HL-60/S4 treated with retinoic acid at 250 ng/mL for 4 days and 3 days (cell line): ENCODE data around the gene STRBP.

Source experiments
- in situ Hi-C: fragments of 300-500 bp; cut with MboI; formaldehyde crosslinking; loops from 2 replicates; pipeline ENCODE4 v1.7.0; 2022; ENCODE audit warnings: low sequenced_read_pairs

STRBP gene

DNA sequence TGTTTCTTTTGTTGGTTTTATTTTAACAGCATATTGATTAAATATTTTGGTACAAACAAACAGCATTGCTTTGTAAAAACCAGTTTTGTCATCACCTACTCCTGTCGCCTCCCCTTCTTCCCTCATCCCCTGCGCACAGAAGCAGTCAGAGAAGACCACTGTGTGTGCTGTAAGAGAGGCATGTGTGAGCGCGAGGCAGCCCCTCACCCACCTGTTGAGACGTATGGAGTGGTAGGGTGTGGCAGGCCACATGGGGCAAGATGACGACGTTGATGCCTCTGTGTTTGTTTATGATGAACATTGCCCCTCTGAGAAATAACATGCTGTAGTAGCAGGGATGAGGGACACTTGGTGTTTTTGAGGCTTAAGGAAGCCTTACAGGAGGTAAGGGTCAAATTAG, 163.6 kb downstream of the STRBP start:
- in situ Hi-C loops: no loop called here

DNA sequence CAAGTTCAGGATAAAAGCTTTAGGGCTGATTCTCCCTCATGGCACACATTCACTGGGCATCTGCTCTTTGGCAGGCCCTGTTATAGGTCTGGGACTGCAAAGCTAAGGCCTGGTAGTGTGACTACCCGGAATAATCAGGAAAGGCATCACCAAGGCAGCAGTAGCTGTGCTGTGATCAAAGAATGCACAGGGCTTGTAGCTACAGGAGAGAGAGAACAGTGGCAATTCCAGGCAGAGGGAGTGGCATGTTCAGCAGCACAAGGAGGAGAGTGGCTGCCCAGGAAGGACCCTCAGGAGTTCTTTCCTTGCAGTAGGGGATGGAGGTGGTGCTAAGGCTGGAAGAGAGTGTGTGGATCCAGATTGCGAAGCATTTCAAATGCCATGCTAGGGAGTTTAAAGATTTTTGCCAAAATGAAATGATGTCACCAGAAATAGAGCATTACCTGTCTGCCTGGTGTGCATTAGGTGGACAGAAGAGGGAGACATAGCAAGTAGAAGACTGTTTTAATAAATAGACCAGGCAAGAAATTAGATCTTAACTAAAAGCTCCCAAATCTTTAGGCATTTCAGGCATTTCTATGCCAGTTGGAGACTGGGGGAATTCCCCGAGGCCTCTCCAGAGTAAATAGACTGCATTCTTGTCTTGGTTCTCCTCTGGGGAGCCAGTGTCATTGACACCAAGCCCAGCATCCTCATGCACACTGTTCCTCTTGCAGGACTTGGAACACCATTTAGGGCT, 165.8 kb downstream of the STRBP start:
- in situ Hi-C loops: no loop called here

GRCh38 chr9:123099548-123099947, 168.8 kb downstream of the STRBP start:
- in situ Hi-C loops: no loop called here

- in situ Hi-C loops: no loop called here
Observed at GRCh38 chr9:123099042-123099441, 169.3 kb downstream of the STRBP start.

- in situ Hi-C loops: no loop called here
Observed at GRCh38 chr9:123098096-123098459, 170.3 kb downstream of the STRBP start.

GRCh38 chr9:123097430-123098095, 170.8 kb downstream of the STRBP start:
- in situ Hi-C loops: no loop called here

- in situ Hi-C loops: no loop called here
Observed at GRCh38 chr9:123096987-123097386, 171.4 kb downstream of the STRBP start.

DNA sequence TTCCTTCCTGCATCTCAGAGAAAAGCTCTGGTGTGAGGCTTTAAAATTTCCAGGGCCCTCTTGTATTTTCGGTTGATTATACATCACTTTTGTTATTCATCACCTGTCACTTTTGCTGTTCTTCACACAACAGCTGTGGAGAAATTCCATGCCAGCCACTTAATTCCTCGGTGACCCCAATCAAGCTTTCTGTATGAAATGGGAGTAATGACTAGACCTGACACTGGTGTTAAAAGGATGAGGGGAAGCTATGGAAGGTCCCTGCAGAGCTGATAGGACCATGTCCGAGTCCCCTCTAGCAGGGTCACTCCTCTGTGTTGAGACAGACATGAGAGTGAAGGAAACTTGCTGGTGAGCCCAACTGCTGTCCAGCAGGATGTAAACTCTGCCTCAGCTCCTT, 175.2 kb downstream of the STRBP start:
- in situ Hi-C loops: no loop called here

GRCh38 chr9:123091459-123091858, 176.9 kb downstream of the STRBP start:
- in situ Hi-C loops: no loop called here

DNA sequence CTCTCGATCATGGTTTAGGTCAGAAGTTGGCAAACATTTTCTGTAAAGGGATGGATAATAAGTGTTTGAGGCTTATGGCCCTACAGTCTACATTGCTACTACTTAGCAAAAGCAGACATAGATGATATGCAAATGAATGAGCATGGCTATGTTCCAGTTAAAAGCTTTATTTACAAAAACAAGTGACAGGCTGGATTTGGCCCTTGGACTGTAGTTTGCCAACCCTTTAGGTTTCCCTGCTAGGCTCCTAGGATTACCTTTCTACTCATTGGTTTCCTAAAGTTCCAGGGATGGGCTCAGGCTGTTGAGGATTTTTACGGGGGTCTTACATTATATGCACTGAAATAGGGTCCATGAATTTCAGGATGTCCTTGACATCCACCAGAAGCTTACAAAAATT, 177.4 kb downstream of the STRBP start:
- in situ Hi-C loops: no loop called here

GRCh38 chr9:123090198-123090896, 178.0 kb downstream of the STRBP start:
- in situ Hi-C loops: no loop called here

DNA sequence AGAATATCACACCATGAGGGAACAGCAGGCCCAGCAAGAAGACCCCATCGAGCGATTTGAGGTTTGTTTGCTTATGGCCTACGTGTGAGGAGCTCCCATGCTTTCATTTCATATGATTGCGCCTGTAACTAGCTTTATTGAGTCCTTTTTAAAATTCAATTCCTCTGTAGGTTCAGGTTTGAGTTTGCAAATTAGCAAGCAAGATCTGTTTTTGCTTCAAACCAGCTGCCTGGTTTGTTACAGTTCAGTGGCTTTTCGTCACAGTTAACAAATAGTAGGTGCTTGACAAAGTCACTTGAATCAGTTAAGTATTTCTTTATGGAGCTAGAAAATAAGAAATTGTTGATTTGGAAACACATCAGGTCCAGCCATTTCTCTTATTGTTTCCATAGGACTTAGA, 178.6 kb downstream of the STRBP start:
- in situ Hi-C loops: loop anchor here (10.0 kb wide), 1 partner anchor 255 kb away; no protein-coding TSS in a partner anchor

- in situ Hi-C loops: loop anchor here (10.0 kb wide), 1 partner anchor 256 kb away; no protein-coding TSS in a partner anchor
Observed at GRCh38 chr9:123089040-123089439, 179.3 kb downstream of the STRBP start.

- in situ Hi-C loops: loop anchor here (10.0 kb wide), 1 partner anchor 257 kb away; no protein-coding TSS in a partner anchor
Observed at GRCh38 chr9:123087359-123087888, 181.0 kb downstream of the STRBP start.

DNA sequence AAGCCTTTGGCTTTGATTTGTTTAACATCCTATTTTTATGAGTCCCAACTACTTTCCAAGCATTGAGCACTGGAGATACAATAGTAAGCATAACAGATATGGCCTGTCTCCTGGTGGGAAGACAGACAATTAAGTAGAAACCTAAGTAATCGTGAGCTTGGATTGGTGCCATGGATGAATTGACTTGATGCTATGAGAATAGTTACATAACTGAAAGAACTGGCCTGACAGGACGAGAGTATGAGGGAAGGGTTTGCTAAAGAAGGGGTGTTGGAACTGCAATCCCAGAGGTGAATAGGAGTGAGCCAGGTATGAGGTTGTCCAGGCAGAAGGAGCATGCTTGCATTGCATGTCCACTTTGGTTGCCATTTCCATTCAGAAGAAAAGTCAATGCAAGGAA, 182.5 kb downstream of the STRBP start:
- in situ Hi-C loops: loop anchor here (10.0 kb wide), 1 partner anchor 259 kb away; no protein-coding TSS in a partner anchor

- in situ Hi-C loops: loop anchor here (10.0 kb wide), 1 partner anchor 261 kb away; no protein-coding TSS in a partner anchor
Observed at GRCh38 chr9:123084256-123084655, 184.1 kb downstream of the STRBP start.

- in situ Hi-C loops: loop anchor here (10.0 kb wide), 1 partner anchor 261 kb away; no protein-coding TSS in a partner anchor
Observed at GRCh38 chr9:123083680-123084079, 184.7 kb downstream of the STRBP start.

DNA sequence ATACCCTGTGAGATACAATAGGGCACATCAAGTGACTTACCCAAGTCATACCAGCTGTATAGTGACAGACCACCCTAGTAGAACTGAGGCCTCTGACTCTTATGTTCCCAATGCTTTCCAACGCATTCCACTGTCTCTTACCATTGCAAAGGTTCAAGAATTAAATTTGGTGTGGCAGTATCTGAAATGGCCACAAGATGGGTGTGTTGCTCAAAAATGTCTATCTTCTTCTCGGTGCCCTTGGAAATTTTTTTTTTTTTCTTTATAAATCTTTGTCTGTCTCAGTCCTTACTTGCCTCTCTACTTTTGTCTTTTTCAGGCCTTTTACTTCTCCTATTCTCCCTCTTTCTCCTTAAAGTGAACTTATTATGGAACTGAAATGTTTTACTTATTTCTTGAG, 186.6 kb downstream of the STRBP start:
- in situ Hi-C loops: loop anchor here (10.0 kb wide), 1 partner anchor 263 kb away; no protein-coding TSS in a partner anchor

- in situ Hi-C loops: loop anchor here (10.0 kb wide), 1 partner anchor 264 kb away; no protein-coding TSS in a partner anchor
Observed at GRCh38 chr9:123080444-123080843, 187.9 kb downstream of the STRBP start.

- in situ Hi-C loops: no loop called here
Observed at GRCh38 chr9:123074628-123075027, 193.8 kb downstream of the STRBP start.

- in situ Hi-C loops: no loop called here
Observed at GRCh38 chr9:123073991-123074422, 194.4 kb downstream of the STRBP start.
